Naive B cell (primary cell): Measurements from ENCODE around the gene CEP112. TPM values are rescaled to one million over a fixed set of nuclear protein-coding genes. Genes with fewer than 3 reads are reported as not detected.
"Not testable (repeated sequence)": the region's sequence is repeated elsewhere in the genome, so short reads cannot be mapped to it uniquely, and the experiment has no call there.

Experiments
- ATAC-seq, 2 donors: fragments of 150-1000 bp; cut with Tn5 transposase; 2 replicates each; pipeline ENCODE4 v1.10.0; 2021; ENCODE audit warnings: low read depth in 2 of 2, mild to moderate bottlenecking in 2 of 2, moderate library complexity in 2 of 2
- DNase-seq: peaks from one replicate; pipeline ENCODE4 v3.0.0; 2022
- H3K27ac Mint-ChIP-seq, 6 donors: one replicate each; pipeline ENCODE4 v1.8.0; 2020 to 2022; ENCODE audit warnings: mild to moderate bottlenecking in 6 of 6, mixed read lengths in 6 of 6, moderate library complexity in 5 of 6, inconsistent platforms in 2 of 6
- H3K27me3 Mint-ChIP-seq, 3 donors: one replicate each; pipeline ENCODE4 v1.8.0; 2021 to 2022; ENCODE audit warnings: mixed read lengths in 3 of 3, mild to moderate bottlenecking in 1 of 3
- H3K36me3 Mint-ChIP-seq, 2 donors: one replicate each; pipeline ENCODE4 v1.8.0; 2020 to 2022; ENCODE audit warnings: mixed read lengths in 2 of 2, inconsistent platforms in 1 of 2, mild to moderate bottlenecking in 1 of 2
- H3K4me1 Mint-ChIP-seq, 3 donors: one replicate each; pipeline ENCODE4 v1.8.0; 2020 to 2022; ENCODE audit warnings: mixed read lengths in 3 of 3, inconsistent platforms in 1 of 3, mild to moderate bottlenecking in 1 of 3, moderate library complexity in 1 of 3
- H3K4me3 Mint-ChIP-seq, 8 donors: one replicate each; pipeline ENCODE4 v1.8.0; 2020 to 2022; ENCODE audit warnings: mild to moderate bottlenecking in 8 of 8, mixed read lengths in 8 of 8, moderate library complexity in 8 of 8, inconsistent platforms in 2 of 8
- H3K9me3 Mint-ChIP-seq, 7 donors: one replicate each; pipeline ENCODE4 v1.8.0; 2020 to 2022; ENCODE audit warnings: mixed read lengths in 7 of 7, mild to moderate bottlenecking in 5 of 7, inconsistent platforms in 2 of 7, moderate library complexity in 1 of 7
- polyA plus RNA-seq, 6 donors: library from polyadenylated mRNA; unstranded; fragments of 300-500 nt; fragmentation: Illumina TruSeq; gene quantifications; one replicate each; pipeline ENCODE4 v1.2.3, GENCODE V29; 2021; ENCODE audit warnings: low read depth in 6 of 6

Gene CEP112
- polyA plus RNA-seq, 6 donors from 2014 or later, result 1.1 to 2.5 (median 1.6) TPM

DNA sequence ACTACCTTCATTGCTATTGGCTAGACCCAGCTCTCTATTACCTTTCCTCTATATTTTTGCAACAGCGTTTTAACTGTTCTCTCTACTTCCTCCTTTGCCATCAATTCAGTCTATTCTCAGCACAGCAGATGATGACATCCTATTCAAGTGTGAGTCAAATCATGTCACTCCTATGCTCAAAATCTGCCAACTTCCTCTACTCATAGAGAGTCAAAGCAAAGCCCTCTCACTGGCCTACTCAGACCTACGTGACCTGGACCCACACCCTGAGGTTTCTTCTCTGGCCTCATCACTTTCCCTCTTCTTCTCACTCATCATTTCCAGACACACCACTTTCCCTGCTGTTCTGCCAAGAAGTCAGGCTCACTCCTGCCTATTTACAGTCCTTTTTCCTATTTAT lies 341.4 kb downstream of the CEP112 start:
- no peaks in the 10 kb centered on the region for H3K4me1 Mint-ChIP-seq
- peaks cover 0 to 4% (median 0%) of the 10 kb centered on the region in 7 donors for H3K9me3 Mint-ChIP-seq
- no peaks in the 10 kb centered on the region for H3K36me3 Mint-ChIP-seq
- no peak for DNase-seq
- H3K27ac Mint-ChIP-seq, result peak overlapping the region in 2 of 6 donors; percentile 6 to 64
- H3K4me3 Mint-ChIP-seq, result no peak overlapping the region
- H3K27me3 Mint-ChIP-seq, result no peaks in the 10 kb centered on the region
- ATAC-seq, result no peak

DNA sequence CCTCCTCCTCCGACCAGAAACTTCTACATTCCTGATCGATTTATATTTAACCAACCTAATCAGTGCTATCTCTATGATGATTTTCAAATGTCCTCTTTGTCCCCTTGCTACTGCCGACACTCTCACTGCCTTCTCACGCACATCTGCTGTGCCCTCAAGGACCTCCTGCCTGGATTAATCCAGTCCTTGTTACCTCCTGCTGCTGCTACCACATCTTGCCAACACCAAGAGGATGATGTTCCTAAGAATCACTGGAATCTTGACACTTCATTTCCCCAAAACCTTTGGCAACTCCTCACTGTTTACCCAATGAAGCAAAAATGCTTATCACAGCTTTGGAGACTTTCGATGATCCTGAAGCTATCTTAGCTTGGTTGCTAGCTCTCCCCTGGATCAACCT lies 343.2 kb downstream of the CEP112 start:
- no peaks in the 10 kb centered on the region for H3K36me3 Mint-ChIP-seq
- H3K9me3 Mint-ChIP-seq, result peaks cover 0 to 4% (median 0%) of the 10 kb centered on the region in 7 donors
- ATAC-seq (no peak), DNase-seq (no peak)
- no peak overlapping the region for H3K4me3 Mint-ChIP-seq
- peak overlapping the region in 1 of 6 donors; percentile 6 for H3K27ac Mint-ChIP-seq
- H3K4me1 Mint-ChIP-seq, result no peaks in the 10 kb centered on the region
- H3K27me3 Mint-ChIP-seq, result no peaks in the 10 kb centered on the region

DNA sequence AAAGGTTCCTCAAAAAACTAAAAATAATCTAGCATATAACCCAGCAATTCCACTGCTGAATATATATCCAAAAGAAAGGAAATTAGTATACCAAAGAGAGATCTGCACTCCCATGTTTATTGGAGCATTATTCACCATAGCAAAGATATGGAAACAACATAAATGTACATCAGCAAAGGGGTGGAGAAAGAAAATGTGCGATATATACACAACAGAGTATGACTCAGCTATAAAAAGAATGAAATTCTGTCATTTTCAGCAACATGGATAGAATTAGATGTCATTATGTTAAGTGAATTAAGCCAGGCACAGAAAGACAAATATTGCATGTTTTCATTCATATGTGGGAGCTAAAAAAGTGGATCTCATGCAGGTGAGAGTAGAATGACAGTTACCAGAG lies 350.8 kb downstream of the CEP112 start:
- Mint-ChIP-seq H3K4me1 (no peaks in the 10 kb centered on the region), H3K36me3 (peaks cover 0 to 4% of the 10 kb centered on the region in 2 donors), H3K9me3 (peaks cover 0 to 24% (median 15%) of the 10 kb centered on the region in 7 donors), H3K27me3 (peaks cover 0 to 14% (median 0%) of the 10 kb centered on the region in 3 donors), H3K4me3 (no peak overlapping the region), H3K27ac (peak overlapping the region in 1 of 6 donors; percentile 0)
- DNase-seq, result no peak
- ATAC-seq, result no peak

DNA sequence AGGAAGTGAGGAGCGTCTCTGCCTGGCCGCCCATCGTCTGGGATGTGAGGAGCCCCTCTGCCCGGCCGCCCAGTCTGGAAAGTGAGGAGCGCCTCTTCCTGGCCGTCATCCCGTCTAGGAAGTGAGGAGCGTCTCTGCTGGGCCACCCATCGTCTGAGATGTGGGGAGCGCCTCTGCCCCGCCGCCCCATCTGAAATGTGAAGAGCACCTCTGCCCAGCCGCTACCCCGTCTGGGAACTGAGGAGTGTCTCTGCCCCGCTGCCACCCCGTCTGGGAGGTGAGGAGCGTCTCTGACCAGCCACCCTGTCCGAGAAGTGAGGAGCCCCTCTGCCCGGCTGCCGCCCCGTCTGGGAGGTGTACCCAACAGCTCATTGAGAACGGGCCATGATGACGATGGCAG lies 354.7 kb downstream of the CEP112 start:
- Mint-ChIP-seq H3K9me3 (peaks cover 11 to 62% (median 36%) of the 10 kb centered on the region in 7 donors), H3K36me3 (peaks cover 4 to 15% of the 10 kb centered on the region in 2 donors), H3K27me3 (peaks cover 0 to 15% (median 0%) of the 10 kb centered on the region in 3 donors)
- DNase-seq, H3K4me3 Mint-ChIP-seq, ATAC-seq, H3K4me1 Mint-ChIP-seq, H3K27ac Mint-ChIP-seq: not testable (repeated sequence)

DNA sequence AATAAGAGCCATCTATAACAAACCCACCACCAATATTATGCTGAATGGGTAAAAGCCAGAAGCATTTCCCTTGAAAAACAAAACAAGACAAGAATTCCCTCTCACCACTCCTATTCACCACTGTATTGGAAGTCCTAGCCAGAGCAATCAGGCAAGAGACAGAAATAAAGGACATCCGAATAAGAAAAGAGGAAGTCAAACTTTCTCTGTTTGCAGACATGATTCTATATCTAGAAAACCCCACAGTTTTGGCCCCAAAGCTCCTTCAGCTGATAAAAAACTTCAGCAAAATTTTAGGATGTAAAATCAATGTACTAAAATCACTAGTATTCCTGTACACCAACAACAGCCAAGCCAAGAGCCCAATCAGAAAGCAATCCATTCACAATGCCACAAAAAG lies 358.7 kb downstream of the CEP112 start:
- Mint-ChIP-seq H3K4me1 (peaks cover 0 to 5% (median 0%) of the 10 kb centered on the region in 3 donors), H3K27me3 (peaks cover 0 to 8% (median 0%) of the 10 kb centered on the region in 3 donors), H3K27ac (peak overlapping the region in 1 of 6 donors; percentile 20), H3K9me3 (peaks cover 18 to 66% (median 37%) of the 10 kb centered on the region in 7 donors), H3K4me3 (no peak overlapping the region), H3K36me3 (peaks cover 6 to 25% of the 10 kb centered on the region in 2 donors)
- ATAC-seq (no peak), DNase-seq (no peak)

DNA sequence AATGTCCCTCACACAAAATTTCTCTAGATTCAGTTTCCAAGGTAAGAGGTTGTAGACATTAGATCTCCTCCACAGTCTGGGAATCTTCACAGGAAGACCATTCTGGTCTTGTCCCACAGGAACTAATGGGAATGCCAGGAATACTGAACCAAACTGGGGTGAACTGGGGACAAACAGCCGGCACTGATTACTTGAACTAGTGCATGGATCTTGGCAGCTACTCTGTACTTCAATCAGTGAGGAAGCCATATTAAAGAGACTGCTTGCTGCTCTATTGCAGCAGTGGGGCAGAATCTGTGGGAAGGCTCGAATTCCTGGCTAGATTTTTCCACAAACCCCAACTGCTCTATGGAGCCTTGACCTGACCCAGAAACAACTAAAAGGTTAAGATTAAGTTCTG lies 361.6 kb downstream of the CEP112 start:
- no peak for DNase-seq
- Mint-ChIP-seq H3K27me3 (peaks cover 0 to 8% (median 0%) of the 10 kb centered on the region in 3 donors), H3K9me3 (peaks cover 20 to 54% (median 38%) of the 10 kb centered on the region in 7 donors), H3K36me3 (peaks cover 6 to 25% of the 10 kb centered on the region in 2 donors), H3K4me3 (no peak overlapping the region), H3K4me1 (peaks cover 6 to 13% (median 11%) of the 10 kb centered on the region in 3 donors), H3K27ac (no peak overlapping the region)
- no peak for ATAC-seq

DNA sequence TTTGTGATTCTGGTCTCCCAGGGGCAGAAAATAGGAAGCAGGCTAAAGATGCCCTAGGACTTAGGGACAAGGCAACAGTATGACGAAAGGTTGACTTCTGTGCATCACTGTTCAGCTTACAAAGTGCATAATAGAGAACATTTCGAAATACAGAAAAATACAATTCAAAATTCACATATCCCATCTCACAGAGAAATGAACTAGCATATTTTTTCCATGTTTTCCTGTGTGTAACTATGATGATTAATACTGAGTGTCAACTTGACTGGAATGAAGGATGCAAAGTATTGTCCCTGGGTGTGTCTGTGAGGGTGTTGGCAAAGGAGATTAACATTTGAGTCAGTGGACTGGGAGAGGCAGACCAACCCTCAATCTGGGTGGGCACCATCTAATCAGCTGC lies 365.4 kb downstream of the CEP112 start:
- Mint-ChIP-seq H3K27ac (peak overlapping the region in 1 of 6 donors; percentile 70), H3K9me3 (peaks cover 3 to 16% (median 13%) of the 10 kb centered on the region in 7 donors), H3K4me1 (peaks cover 6 to 19% (median 12%) of the 10 kb centered on the region in 3 donors)
- not testable (repeated sequence) for DNase-seq, H3K27me3 Mint-ChIP-seq, H3K4me3 Mint-ChIP-seq, ATAC-seq, H3K36me3 Mint-ChIP-seq

DNA sequence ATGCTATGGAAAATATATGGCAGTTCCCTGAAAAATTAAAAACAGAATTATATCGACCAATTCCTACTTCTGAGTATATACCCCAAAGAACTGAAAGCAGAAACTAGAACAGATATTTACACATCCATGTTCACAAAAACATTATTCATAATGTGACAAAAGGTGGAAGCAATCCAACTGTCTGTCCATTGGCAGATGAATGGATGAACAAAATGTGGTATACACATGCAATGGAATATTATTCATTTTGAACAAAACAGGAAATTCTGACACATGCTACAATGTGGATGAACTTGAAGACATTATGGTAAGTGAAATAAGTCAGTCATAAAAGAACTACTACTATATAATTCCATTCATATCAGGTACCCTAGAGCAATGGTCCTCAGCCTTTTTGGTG lies 367.0 kb downstream of the CEP112 start:
- H3K27me3 Mint-ChIP-seq, result no peaks in the 10 kb centered on the region
- ATAC-seq, result no peak
- no peak overlapping the region for H3K27ac Mint-ChIP-seq

DNA sequence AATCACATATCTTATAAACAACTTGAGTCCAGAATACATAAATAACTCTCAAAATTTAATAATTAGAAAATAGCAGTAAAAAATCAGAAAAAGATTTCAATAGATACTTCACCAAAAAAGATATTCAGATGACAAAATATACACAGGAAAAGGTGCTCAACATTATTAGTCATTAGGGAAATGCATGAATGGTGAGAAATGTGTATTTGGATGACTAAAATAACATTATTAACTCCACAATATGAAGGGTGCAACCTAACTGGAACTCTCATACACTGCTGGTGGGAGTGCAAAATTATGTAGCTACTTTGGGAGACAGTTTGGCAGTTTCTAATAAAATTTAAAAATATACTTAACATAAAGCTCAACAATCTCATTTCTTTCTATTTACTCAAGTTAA lies 368.2 kb downstream of the CEP112 start:
- no peak overlapping the region for H3K4me3 Mint-ChIP-seq
- no peak for ATAC-seq
- peaks cover 0 to 5% (median 3%) of the 10 kb centered on the region in 7 donors for H3K9me3 Mint-ChIP-seq
- no peak for DNase-seq
- H3K4me1 Mint-ChIP-seq, result peaks cover 6 to 19% (median 12%) of the 10 kb centered on the region in 3 donors
- peaks cover 0 to 5% of the 10 kb centered on the region in 2 donors for H3K36me3 Mint-ChIP-seq
- no peak overlapping the region for H3K27ac Mint-ChIP-seq
- no peaks in the 10 kb centered on the region for H3K27me3 Mint-ChIP-seq

More for the DNA sequence above, 367.0 kb downstream of the CEP112 start:
- Mint-ChIP-seq H3K4me1 (peaks cover 6 to 19% (median 12%) of the 10 kb centered on the region in 3 donors), H3K9me3 (peaks cover 0 to 6% (median 3%) of the 10 kb centered on the region in 7 donors), H3K36me3 (no peaks in the 10 kb centered on the region), H3K4me3 (no peak overlapping the region)
- no peak for DNase-seq

DNA sequence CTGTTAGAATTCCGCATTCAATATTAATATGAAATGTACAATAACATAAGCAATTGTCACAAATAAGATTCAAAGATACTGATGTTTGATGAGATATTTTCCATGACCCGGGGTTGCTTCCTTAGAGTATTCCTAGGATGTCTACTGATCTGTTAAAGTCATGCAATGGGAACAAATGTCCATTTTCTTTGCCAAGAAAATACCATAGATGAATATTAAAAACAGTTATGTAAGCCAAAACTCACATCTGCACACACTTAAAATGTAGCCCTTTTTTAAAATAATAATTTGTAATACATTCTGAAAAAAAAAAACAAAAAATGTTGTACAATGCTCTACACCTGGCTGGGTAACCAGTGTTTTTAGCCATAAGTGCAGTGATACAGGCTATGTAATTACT lies 371.1 kb downstream of the CEP112 start:
- Mint-ChIP-seq H3K4me3 (no peak overlapping the region), H3K9me3 (peaks cover 0 to 3% (median 0%) of the 10 kb centered on the region in 7 donors), H3K27ac (no peak overlapping the region), H3K36me3 (peaks cover 0 to 5% of the 10 kb centered on the region in 2 donors), H3K4me1 (peaks cover 1 to 10% (median 6%) of the 10 kb centered on the region in 3 donors), H3K27me3 (no peaks in the 10 kb centered on the region)
- ATAC-seq (no peak), DNase-seq (no peak)

DNA sequence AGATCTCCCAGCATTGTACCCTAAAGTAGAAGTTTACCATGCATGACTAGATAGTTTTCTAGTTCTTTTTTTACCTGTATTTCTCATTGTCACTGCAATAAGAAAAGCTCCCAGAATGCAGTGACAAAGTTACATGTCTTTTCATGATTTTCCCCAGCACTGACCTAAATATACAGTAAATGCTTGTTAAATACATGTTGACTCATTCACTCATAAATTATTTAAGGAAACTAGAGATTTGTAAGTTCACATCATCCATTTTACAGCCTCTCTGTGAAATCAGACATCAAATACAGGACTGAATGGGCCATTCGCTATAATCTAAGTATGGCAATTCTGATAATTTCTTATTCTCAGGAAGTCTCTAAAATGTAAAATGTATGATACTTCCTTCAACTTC lies 371.6 kb downstream of the CEP112 start:
- Mint-ChIP-seq H3K27ac (no peak overlapping the region), H3K27me3 (no peaks in the 10 kb centered on the region), H3K4me3 (no peak overlapping the region), H3K4me1 (peaks cover 0 to 5% (median 3%) of the 10 kb centered on the region in 3 donors), H3K36me3 (peaks cover 0 to 5% of the 10 kb centered on the region in 2 donors), H3K9me3 (peaks cover 0 to 3% (median 0%) of the 10 kb centered on the region in 7 donors)
- DNase-seq, result no peak
- no peak for ATAC-seq

DNA sequence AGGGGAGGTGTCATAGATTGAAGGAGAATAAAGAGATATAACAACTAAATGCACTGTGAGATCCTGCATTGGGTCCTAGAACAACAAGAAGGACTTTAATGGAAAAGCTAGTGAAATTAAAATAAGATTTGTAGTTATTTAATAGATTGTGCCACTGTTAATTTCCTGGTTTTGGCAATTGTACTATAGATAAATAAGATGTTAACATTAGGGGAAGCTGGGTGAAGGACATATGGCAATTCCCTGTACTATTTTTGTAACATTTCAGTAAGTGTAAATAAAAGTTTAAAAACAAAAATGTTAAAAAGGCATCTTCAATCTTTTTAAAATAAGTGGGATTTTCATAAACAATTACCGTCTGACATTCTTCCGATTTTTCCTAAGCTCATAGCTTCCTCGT lies 372.1 kb downstream of the CEP112 start:
- no peak overlapping the region for H3K27ac Mint-ChIP-seq
- ATAC-seq (no peak), DNase-seq (no peak)
- H3K27me3 Mint-ChIP-seq, result no peaks in the 10 kb centered on the region
- H3K36me3 Mint-ChIP-seq, result peaks cover 0 to 5% of the 10 kb centered on the region in 2 donors
- no peak overlapping the region for H3K4me3 Mint-ChIP-seq
- H3K4me1 Mint-ChIP-seq, result no peaks in the 10 kb centered on the region
- H3K9me3 Mint-ChIP-seq, result peaks cover 0 to 3% (median 0%) of the 10 kb centered on the region in 7 donors

DNA sequence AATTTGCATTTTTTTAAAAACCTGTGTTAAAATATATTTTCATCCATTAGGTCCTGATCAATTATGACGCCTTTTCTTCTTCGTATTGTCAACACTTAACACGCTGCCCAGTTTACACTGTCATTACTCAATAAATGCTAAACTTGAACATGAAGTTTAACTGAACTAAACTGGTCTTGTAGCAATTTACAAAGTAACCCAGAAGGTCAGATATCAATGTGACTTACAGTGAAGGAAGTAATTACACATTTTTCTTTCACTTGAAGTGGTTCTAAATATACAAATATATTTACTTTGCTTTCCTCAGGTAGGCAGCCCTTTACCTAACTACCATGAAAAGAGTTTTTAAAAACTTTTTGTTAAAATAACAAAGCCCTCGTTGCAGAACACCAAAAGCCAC lies 374.0 kb downstream of the CEP112 start:
- Mint-ChIP-seq H3K4me3 (no peak overlapping the region), H3K27ac (no peak overlapping the region), H3K9me3 (peaks cover 0 to 1% (median 0%) of the 10 kb centered on the region in 7 donors), H3K4me1 (no peaks in the 10 kb centered on the region), H3K27me3 (no peaks in the 10 kb centered on the region), H3K36me3 (peaks cover 0 to 5% of the 10 kb centered on the region in 2 donors)
- DNase-seq, result no peak
- ATAC-seq, result no peak

DNA sequence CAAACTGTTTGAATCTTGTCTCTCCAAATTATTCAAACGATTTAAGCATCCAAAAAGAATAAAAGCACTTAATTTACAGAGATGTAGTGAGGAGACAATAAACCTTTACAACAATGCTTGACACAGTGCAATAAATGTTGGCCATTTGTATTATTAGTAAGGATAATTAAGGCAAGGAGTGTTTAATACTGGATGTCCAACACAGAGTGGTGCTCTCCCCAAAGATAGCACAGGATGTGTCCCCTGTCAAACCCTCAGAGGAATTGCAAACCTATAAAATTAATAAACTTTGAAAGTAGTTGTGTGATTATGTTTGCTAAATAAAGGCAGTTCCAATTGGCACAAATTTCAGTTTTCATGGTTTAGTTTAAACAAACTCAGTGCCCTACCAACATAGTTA lies 377.5 kb downstream of the CEP112 start:
- H3K9me3 Mint-ChIP-seq, result peaks cover 0 to 12% (median 5%) of the 10 kb centered on the region in 7 donors
- H3K27ac Mint-ChIP-seq, result no peak overlapping the region
- H3K4me3 Mint-ChIP-seq, result no peak overlapping the region
- peaks cover 7% of the 10 kb centered on the region in 3 donors for H3K4me1 Mint-ChIP-seq
- no peak for ATAC-seq
- DNase-seq, result no peak
- H3K27me3 Mint-ChIP-seq, result no peaks in the 10 kb centered on the region
- H3K36me3 Mint-ChIP-seq, result peaks cover 3 to 8% of the 10 kb centered on the region in 2 donors
